Lung (tissue), 12 donors: Measurements from ENCODE around the gene BTBD10. TPM values are rescaled to one million over a fixed set of nuclear protein-coding genes. Genes with fewer than 3 reads are reported as not detected.

Experiments
- ATAC-seq: fragments of 200-7000 bp; cut with Tn5 transposase; one replicate; pipeline ENCODE4 v1.9.1; 2020; ENCODE audit warnings: moderate number of reproducible peaks; ENCODE audit not compliant: insufficient read depth, low FRiP score
- DNase-seq, 3 donors: peaks; one replicate each; pipeline ENCODE4 v3.0.0-alpha.2; 2013 to 2017
- H3K27ac ChIP-seq, 2 donors: one replicate each; pipeline ENCODE4 v1.5.1; 2013; ENCODE audit warnings: mild to moderate bottlenecking in 2 of 2, moderate library complexity in 2 of 2, control low read depth in 1 of 2, inconsistent platforms in 1 of 2, low read depth in 1 of 2, low read length in 1 of 2
- H3K27me3 ChIP-seq, 3 donors: one replicate each; pipeline ENCODE4 v1.5.1; 2013; ENCODE audit warnings: low read length in 2 of 3; ENCODE audit not compliant: control insufficient read depth in 3 of 3, insufficient read depth in 3 of 3
- H3K36me3 ChIP-seq, 4 donors: one replicate each; pipeline ENCODE4 v1.5.1; 2013; ENCODE audit warnings: low read length in 4 of 4, mild to moderate bottlenecking in 1 of 4, moderate library complexity in 1 of 4; ENCODE audit not compliant: control insufficient read depth in 4 of 4, insufficient read depth in 4 of 4
- H3K4me1 ChIP-seq, 5 donors: one replicate each; pipeline ENCODE4 v1.5.1; 2013; ENCODE audit warnings: low read length in 5 of 5, mild to moderate bottlenecking in 2 of 5, moderate library complexity in 1 of 5; ENCODE audit not compliant: control insufficient read depth in 5 of 5, insufficient read depth in 5 of 5
- H3K4me3 ChIP-seq: one replicate; pipeline ENCODE4 v1.5.1; 2013; ENCODE audit warnings: mild to moderate bottlenecking, control low read depth, moderate library complexity
- H3K9ac ChIP-seq, 2 donors: one replicate each; pipeline ENCODE4 v1.5.1; 2013; ENCODE audit warnings: low read length in 2 of 2, control low read depth in 1 of 2; ENCODE audit not compliant: insufficient read depth in 1 of 2
- H3K9me3 ChIP-seq, 4 donors: one replicate each; pipeline ENCODE4 v1.5.1; 2013; ENCODE audit warnings: low read length in 3 of 4, mild to moderate bottlenecking in 1 of 4, moderate library complexity in 1 of 4; ENCODE audit not compliant: control insufficient read depth in 4 of 4, insufficient read depth in 3 of 4
- CTCF ChIP-seq: IDR thresholded peaks from 2 replicates; pipeline ENCODE4 v1.5.1; 2012; ENCODE audit warnings: mild to moderate bottlenecking; ENCODE audit errors: control extremely low read depth, extremely low read depth
- WGBS, 2 donors: extraction: QIAGEN DNeasy Blood & Tissue Kit; methylation state at CpG; one replicate each; pipeline ENCODE4 v1.1.7; 2013; 5-methylcytosine and 5-hydroxymethylcytosine counted together
- polyA plus RNA-seq, 2 donors: library from polyadenylated mRNA; stranded (reverse); fragments of 200-250 nt; gene quantifications; one replicate each; pipeline ENCODE4 v1.2.1, GENCODE V29; 2013
- total RNA-seq, 2 donors: library from RNA; depleted of rRNA in 1 of 2; stranded (reverse); fragments of >200 nt in 1 of 2; gene quantifications; one replicate each; pipeline ENCODE4 v1.2.1, GENCODE V29; 2014 to 2021
- donor health status: control.
- donor health status: control.
- donor health status: Bipolar disorder and iron deficiency.
- donor health status: healthy.
- donor health status: DM: yes; HTN: yes; CAD: no.

The BTBD10 gene
- total and polyA plus RNA-seq, 4 donors, result 9.9 to 51.5 (median 21.2) TPM

- H3K9ac ChIP-seq, result no peak overlapping the region
- H3K27ac ChIP-seq, result no peak overlapping the region
- no peaks in the 10 kb centered on the region for H3K27me3 ChIP-seq
Observed at GRCh38 chr11:13446444-13446843, 16.6 kb downstream of the BTBD10 start.

DNA sequence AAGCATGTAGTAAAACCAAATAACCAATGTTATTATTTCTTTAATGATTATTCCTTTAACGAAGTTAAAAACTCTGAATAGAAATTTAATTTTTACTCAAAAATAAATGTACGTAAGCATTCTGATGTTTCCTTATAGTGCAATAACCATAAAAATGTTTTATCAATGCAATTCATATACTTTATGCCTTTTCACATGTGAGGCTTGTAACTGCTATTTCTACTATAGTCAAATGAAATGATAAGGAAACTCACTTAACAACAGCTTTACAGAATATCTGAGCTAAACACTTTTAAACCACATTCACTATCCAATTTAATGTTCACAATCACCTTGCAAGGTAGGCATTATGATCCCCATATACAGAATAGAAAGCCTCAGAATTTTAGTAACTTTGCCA lies 17.4 kb downstream of the BTBD10 start:
- H3K27ac ChIP-seq, result no peak overlapping the region
- H3K27me3 ChIP-seq, result no peaks in the 10 kb centered on the region
- no peak for TF ChIP-seq CTCF
- no peak for DNase-seq
- H3K4me1 ChIP-seq, result peaks cover 0 to 18% (median 8%) of the 10 kb centered on the region in 5 donors
- H3K9ac ChIP-seq, result no peak overlapping the region
- no peak for ATAC-seq
- no peak overlapping the region for H3K4me3 ChIP-seq
- no peaks in the 10 kb centered on the region for H3K9me3 ChIP-seq
- 97 to 99% methylated on average over 2 of the region's 2 CpGs for WGBS, 2 donors
- H3K36me3 ChIP-seq, result no peaks in the 10 kb centered on the region

More at GRCh38 chr11:13446444-13446843, 16.6 kb downstream of the BTBD10 start:
- Histone ChIP-seq H3K36me3 (no peaks in the 10 kb centered on the region), H3K9me3 (no peaks in the 10 kb centered on the region), H3K4me3 (no peak overlapping the region), H3K4me1 (peaks cover 0 to 22% (median 8%) of the 10 kb centered on the region in 5 donors)
- DNase-seq, result no peak
- TF ChIP-seq CTCF, result no peak
- no peak for ATAC-seq

DNA sequence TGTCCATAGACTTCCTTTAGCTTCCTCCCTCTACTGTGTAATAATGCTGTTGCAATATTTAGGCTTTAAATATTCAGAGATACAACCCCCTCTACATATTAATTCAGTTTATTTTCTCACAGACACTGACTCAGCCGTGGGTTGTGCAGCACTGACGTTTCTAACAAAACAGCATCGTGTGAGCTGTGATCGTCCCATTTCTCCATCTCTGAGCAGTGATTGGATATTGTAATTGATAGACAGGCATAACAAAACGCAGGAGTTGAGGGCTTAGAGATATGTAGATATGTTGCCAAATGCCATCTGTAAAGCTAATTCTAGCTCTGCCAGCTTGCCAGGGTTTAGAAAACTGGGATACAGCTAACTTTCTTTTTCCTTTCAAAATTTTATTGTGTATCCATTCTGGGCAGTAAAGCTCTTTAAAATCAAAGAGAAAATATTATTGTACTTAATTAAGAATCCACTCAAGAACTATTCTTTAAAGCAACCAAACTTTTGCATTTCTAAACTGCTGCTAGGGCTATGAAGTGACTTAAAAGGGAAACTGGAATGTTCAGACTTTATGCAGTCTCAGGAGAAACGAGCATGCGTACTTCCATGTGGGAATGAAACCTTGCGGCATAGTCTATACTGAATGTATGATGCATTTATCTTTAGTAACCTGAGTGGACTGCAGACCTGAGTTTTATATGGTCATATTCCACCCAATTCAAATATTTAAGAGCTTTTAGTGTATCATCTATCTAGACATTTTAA lies 22.7 kb downstream of the BTBD10 start:
- Histone ChIP-seq H3K9ac (no peak overlapping the region), H3K27me3 (no peaks in the 10 kb centered on the region), H3K27ac (no peak overlapping the region), H3K4me3 (no peak overlapping the region), H3K9me3 (no peaks in the 10 kb centered on the region), H3K36me3 (no peaks in the 10 kb centered on the region), H3K4me1 (peaks cover 0 to 11% (median 0%) of the 10 kb centered on the region in 5 donors)
- 41 to 62% methylated on average over 8 of the region's 8 CpGs for WGBS, 2 donors
- DNase-seq (peak; percentile 18 to 79 (median 64)), ATAC-seq (peak; percentile 90)
- TF ChIP-seq CTCF, result no peak
